Suprapubic skin (tissue), 4 donors: ENCODE measurements around the gene RMI2.

Experiments
- POLR2A ChIP-seq, 2 donors: fragments of 450-650 bp; IDR thresholded peaks; one replicate each; pipeline ENCODE4 v1.6.1; 2017; ENCODE audit warnings: antibody characterized with exemption in 2 of 2, mild to moderate bottlenecking in 2 of 2, moderate library complexity in 2 of 2
- POLR2AphosphoS5 ChIP-seq, 3 donors: sonication (generic); formaldehyde crosslinking; IDR thresholded peaks; one replicate each; pipeline ENCODE4 v1.6.1; 2017; ENCODE audit warnings: antibody characterized with exemption in 3 of 3
- TF ChIP-seq, protein P1 (sequence below), 2 donors: fragments of 200-600 bp in 1 of 2; fragments of 450-650 bp in 1 of 2; sonication (generic) in 1 of 2; IDR thresholded peaks; one replicate each; pipeline ENCODE4 v1.5.1; 2016 to 2019; ENCODE audit warnings: antibody characterized with exemption in 2 of 2, mild to moderate bottlenecking in 1 of 2, moderate library complexity in 1 of 2

DNA sequence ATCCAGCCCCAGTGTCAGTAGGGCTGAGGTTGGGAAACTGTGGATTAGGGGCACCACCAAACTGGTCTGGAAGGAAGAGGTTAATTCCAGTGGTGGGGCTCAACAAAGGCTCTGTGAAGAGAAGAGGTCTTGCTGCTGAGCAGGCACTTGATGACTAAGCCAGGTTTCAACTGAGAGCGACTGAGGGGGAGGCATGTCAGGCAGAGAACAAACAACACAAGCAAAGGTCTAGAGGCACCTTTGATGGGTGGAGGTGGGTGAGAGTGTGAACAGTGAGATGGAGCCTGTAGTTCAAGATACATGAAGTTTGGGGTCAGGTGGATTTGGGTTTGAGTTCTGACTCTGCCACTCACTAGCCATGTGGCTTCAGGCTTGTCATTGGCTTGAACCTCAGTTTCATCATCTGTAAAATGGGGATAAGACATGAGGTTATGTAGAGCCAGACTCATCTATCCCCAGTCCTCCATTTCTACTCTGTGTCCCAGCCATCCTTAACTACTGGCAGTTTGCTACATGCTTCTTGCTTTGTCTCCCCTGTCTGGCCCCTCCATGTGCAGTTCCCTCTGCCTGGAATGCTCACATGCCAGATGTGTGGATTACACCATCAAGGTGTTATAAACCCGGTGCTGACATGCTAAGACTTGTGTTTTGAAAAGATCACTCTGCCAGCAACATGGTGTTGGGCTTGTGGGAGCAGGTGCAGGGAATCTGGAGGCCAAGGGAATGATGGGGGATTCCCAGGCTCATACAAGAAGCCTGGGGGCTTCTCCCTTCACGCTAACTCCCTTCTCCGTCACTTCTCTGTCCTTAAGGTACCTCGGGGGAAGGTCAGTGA lies 3.0 kb upstream of the RMI2 start:
- TF ChIP-seq, protein P1, sequence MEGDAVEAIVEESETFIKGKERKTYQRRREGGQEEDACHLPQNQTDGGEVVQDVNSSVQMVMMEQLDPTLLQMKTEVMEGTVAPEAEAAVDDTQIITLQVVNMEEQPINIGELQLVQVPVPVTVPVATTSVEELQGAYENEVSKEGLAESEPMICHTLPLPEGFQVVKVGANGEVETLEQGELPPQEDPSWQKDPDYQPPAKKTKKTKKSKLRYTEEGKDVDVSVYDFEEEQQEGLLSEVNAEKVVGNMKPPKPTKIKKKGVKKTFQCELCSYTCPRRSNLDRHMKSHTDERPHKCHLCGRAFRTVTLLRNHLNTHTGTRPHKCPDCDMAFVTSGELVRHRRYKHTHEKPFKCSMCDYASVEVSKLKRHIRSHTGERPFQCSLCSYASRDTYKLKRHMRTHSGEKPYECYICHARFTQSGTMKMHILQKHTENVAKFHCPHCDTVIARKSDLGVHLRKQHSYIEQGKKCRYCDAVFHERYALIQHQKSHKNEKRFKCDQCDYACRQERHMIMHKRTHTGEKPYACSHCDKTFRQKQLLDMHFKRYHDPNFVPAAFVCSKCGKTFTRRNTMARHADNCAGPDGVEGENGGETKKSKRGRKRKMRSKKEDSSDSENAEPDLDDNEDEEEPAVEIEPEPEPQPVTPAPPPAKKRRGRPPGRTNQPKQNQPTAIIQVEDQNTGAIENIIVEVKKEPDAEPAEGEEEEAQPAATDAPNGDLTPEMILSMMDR (IDR thresholded peaks at IDR 0.05), result no peak
- TF ChIP-seq POLR2AphosphoS5 (IDR thresholded peaks at IDR 0.05) (peak in 1 of 3 donors; percentile 13), POLR2A (IDR thresholded peaks at IDR 0.05) (no peak)
